Caco-2 (cell line): ENCODE results near the gene FCRL1. TPM values are rescaled to one million over a fixed set of nuclear protein-coding genes. Genes with fewer than 3 reads are reported as not detected.

ENCODE experiments used
- BruUV-seq: library from RNA; stranded (reverse); fragments of 400-500 nt; replicated peaks from 2 replicates; lab custom pipeline; 2021; lab: Mats Ljungman, UMichigan
- CTCF ChIA-PET: fragments of 300-600 bp; sonication (Branson Sonifier 250); formaldehyde crosslinking; loops from one replicate; lab custom pipeline; 2022; ENCODE audit warnings: antibody characterized with exemption; lab: Charles Lee
- POLR2A ChIA-PET: fragments of 300-600 bp; sonication (Branson Sonifier 250); formaldehyde crosslinking; loops from one replicate; lab custom pipeline; 2022; ENCODE audit warnings: antibody characterized with exemption; lab: Charles Lee
- DNase-seq, 2 experiments: peaks; one replicate each; pipeline versions ENCODE4 v3.0.0 to v3.0.0-alpha.2; 2020 to 2022
- H3K27me3 ChIP-seq: replicated peaks from 2 replicates; pipeline ENCODE4 v1.6.0; 2011; ENCODE audit warnings: low read length; ENCODE audit not compliant: control insufficient read depth, insufficient read depth
- H3K36me3 ChIP-seq: 2 replicates; pipeline ENCODE4 v1.5.1; 2011; ENCODE audit warnings: low read length; ENCODE audit not compliant: control insufficient read depth, insufficient read depth
- H3K4me1 ChIP-seq: fragments of 250-450 bp; sonication (Bioruptor Pico); 2 replicates; pipeline ENCODE4 v1.5.1; 2020; ENCODE audit warnings: mild to moderate bottlenecking
- H3K4me3 ChIP-seq: 2 replicates; pipeline ENCODE4 v1.5.1; 2011; ENCODE audit warnings: low read depth, mild to moderate bottlenecking, control low read depth, low read length
- H3K9me3 ChIP-seq: fragments of 250-450 bp; sonication (Bioruptor Pico); 2 replicates; pipeline ENCODE4 v1.5.1; 2020; ENCODE audit warnings: mild to moderate bottlenecking, moderate library complexity
- H3K27ac Mint-ChIP-seq: one replicate; pipeline ENCODE4 v1.8.0; 2022; ENCODE audit warnings: mixed read lengths; ENCODE audit not compliant: unreplicated experiment
- H3K27me3 Mint-ChIP-seq: one replicate; pipeline ENCODE4 v1.8.0; 2022; ENCODE audit warnings: mixed read lengths; ENCODE audit not compliant: insufficient read depth, unreplicated experiment
- H3K36me3 Mint-ChIP-seq: one replicate; pipeline ENCODE4 v1.8.0; 2022; ENCODE audit warnings: mild to moderate bottlenecking, mixed read lengths; ENCODE audit not compliant: insufficient read depth, unreplicated experiment
- H3K4me1 Mint-ChIP-seq: one replicate; pipeline ENCODE4 v1.8.0; 2022; ENCODE audit warnings: low read depth, mixed read lengths; ENCODE audit not compliant: unreplicated experiment
- H3K4me3 Mint-ChIP-seq: one replicate; pipeline ENCODE4 v1.8.0; 2022; ENCODE audit warnings: mild to moderate bottlenecking, moderate library complexity, mixed read lengths; ENCODE audit not compliant: unreplicated experiment
- H3K9me3 Mint-ChIP-seq: one replicate; pipeline ENCODE4 v1.8.0; 2022; ENCODE audit warnings: mixed read lengths; ENCODE audit not compliant: unreplicated experiment
- intact Hi-C: fragments of 100-400 bp; cut with micrococcal nuclease; formaldehyde crosslinking; loops from one replicate; pipeline ENCODE4 v1.10.0; 2022; ENCODE audit not compliant: unreplicated experiment
- total RNA-seq: library from RNA; stranded (reverse); gene quantifications from 2 replicates; pipeline ENCODE4 v1.2.3, GENCODE V29; 2022
- TF ChIP-seq, protein P1 (sequence below), 2 experiments: fragments of 200-600 bp in 1 of 2; IDR thresholded peaks; 1 replicate in 1 of 2; 2 replicates in 1 of 2; pipeline versions ENCODE4 v1.5.1 to v1.8.0; 2011 to 2022; ENCODE audit warnings: antibody characterized with exemption in 1 of 2, control low read depth in 1 of 2, inconsistent platforms in 1 of 2, low read depth in 1 of 2, low read length in 1 of 2, mild to moderate bottlenecking in 1 of 2, moderate library complexity in 1 of 2; ENCODE audit not compliant: insufficient read depth in 1 of 2, severe bottlenecking in 1 of 2, unreplicated experiment in 1 of 2

Gene FCRL1
- total RNA-seq, 1 experiment from 2014 or later, result not detected

DNA sequence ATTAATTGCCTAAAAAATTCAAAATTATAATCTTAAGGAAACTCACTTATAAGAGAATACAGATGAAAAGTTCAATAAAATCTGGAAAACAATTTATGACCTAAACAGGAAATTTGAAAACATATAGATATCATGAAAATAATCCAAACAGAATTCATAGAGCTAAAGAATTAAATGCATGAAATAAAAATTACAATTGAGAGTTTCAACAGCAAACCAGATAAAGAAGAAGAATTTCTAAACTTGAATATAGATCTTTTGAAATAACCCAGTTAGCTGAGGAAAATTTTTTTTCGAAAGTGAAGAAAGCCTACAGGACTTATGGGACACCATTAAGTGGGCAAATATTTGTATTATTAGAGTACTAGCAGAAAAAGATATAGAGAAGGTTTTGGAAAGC, 6.7 kb downstream of the FCRL1 start:
- Mint-ChIP-seq H3K27ac (no peak overlapping the region), H3K36me3 (no peaks in the 10 kb centered on the region), H3K27me3 (peaks cover 13% of the 10 kb centered on the region), H3K4me3 (no peak overlapping the region), H3K9me3 (no peaks in the 10 kb centered on the region), H3K4me1 (no peaks in the 10 kb centered on the region)
- Histone ChIP-seq H3K36me3 (no peaks in the 10 kb centered on the region), H3K4me3 (no peak overlapping the region), H3K4me1 (no peaks in the 10 kb centered on the region), H3K27me3 (no peaks in the 10 kb centered on the region), H3K9me3 (peaks cover 9% of the 10 kb centered on the region)
- ChIA-PET CTCF (no interaction called here), POLR2A (no interaction called here)
- intact Hi-C loops, result no loop called here
- BruUV-seq, result no TSS peak
- TF ChIP-seq, protein P1, sequence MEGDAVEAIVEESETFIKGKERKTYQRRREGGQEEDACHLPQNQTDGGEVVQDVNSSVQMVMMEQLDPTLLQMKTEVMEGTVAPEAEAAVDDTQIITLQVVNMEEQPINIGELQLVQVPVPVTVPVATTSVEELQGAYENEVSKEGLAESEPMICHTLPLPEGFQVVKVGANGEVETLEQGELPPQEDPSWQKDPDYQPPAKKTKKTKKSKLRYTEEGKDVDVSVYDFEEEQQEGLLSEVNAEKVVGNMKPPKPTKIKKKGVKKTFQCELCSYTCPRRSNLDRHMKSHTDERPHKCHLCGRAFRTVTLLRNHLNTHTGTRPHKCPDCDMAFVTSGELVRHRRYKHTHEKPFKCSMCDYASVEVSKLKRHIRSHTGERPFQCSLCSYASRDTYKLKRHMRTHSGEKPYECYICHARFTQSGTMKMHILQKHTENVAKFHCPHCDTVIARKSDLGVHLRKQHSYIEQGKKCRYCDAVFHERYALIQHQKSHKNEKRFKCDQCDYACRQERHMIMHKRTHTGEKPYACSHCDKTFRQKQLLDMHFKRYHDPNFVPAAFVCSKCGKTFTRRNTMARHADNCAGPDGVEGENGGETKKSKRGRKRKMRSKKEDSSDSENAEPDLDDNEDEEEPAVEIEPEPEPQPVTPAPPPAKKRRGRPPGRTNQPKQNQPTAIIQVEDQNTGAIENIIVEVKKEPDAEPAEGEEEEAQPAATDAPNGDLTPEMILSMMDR (IDR thresholded peaks at IDR 0.05; ENCODE audit: insufficient read depth in 1 of 2, low read depth in 1 of 2, low read length in 1 of 2, severe bottlenecking in 1 of 2, unreplicated experiment in 1 of 2), result no peak
- DNase-seq, result no peak

DNA sequence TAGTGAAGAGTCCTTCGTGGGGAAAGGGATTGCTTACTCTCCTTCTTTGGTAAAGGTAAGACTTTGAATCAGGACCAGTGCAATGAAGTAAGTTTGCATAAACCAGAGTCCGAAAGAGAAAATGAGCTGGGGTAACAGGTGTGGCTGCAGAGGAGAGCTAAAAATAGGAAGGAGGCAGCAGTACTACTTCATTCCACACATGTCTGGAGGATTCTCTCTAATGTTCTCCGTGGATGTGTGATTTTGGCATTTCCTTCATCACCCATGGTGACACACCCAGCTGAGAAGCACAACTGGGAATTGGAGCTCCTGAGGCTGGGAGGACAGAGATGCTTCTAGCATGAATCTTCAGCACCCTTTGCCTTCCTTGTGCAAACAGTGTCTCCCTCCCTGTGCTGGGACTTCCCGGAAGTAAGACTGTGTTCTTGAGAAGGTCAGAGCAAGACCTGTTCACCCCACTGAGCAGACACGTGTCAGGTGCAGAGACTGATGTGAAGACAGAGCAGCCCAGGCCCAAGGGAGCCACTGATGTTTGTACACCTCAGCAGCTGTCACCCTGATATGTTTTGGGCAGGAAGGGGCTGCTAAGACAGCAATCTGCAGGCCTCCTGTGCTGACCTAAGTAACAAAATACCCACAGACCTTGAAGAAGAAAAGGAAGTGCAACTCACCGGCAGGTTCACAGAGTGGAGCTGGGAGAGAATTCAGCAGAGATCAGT, 13.3 kb downstream of the FCRL1 start:
- ChIA-PET POLR2A (no interaction called here), CTCF (no interaction called here)
- no peaks in the 10 kb centered on the region for H3K36me3 Mint-ChIP-seq
- Histone ChIP-seq H3K27me3 (no peaks in the 10 kb centered on the region; the same call in 1 of the 2 replicates), H3K4me3 (no peak overlapping the region), H3K9me3 (no peaks in the 10 kb centered on the region), H3K36me3 (no peaks in the 10 kb centered on the region), H3K4me1 (no peaks in the 10 kb centered on the region)
- H3K9me3 Mint-ChIP-seq, result no peaks in the 10 kb centered on the region
- no peak overlapping the region for H3K4me3 Mint-ChIP-seq
- TF ChIP-seq, protein P1 (IDR thresholded peaks at IDR 0.05; ENCODE audit: insufficient read depth in 1 of 2, low read depth in 1 of 2, low read length in 1 of 2, severe bottlenecking in 1 of 2, unreplicated experiment in 1 of 2), result no peak
- no peak overlapping the region for H3K27ac Mint-ChIP-seq
- DNase-seq, result no peak
- H3K27me3 Mint-ChIP-seq, result peaks cover 7% of the 10 kb centered on the region
- no TSS peak for BruUV-seq
- intact Hi-C loops, result no loop called here
- H3K4me1 Mint-ChIP-seq, result no peaks in the 10 kb centered on the region

DNA sequence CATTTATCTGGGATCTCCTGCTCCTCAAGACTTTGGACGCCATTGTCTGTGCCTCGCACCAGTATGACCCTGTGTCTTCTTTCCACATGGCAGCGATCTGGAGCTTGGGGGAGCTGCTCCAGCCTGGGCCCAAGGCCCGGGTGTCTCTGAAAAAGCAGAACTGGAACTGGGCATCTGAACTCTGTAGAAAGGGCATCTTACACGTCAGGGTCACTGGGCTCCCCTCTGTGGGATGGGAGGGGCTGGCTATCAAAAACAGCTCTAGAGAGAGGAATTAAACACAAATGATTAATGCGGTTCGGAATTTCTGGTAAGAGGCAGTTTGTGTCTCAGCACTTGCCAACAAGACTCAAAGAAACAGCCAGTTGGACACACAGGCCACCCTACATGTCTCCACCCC, 16.1 kb downstream of the FCRL1 start:
- Mint-ChIP-seq H3K4me3 (no peak overlapping the region), H3K4me1 (no peaks in the 10 kb centered on the region), H3K27ac (no peak overlapping the region), H3K27me3 (peaks cover 7% of the 10 kb centered on the region), H3K9me3 (no peaks in the 10 kb centered on the region), H3K36me3 (no peaks in the 10 kb centered on the region)
- H3K4me1 ChIP-seq, result no peaks in the 10 kb centered on the region
- CTCF ChIA-PET, result no interaction called here
- no peaks in the 10 kb centered on the region for H3K9me3 ChIP-seq
- POLR2A ChIA-PET, result no interaction called here
- intact Hi-C loops, result no loop called here
- H3K27me3 ChIP-seq, result no peaks in the 10 kb centered on the region; the same call in 1 of the 2 replicates
- TF ChIP-seq, protein P1 (IDR thresholded peaks at IDR 0.05; ENCODE audit: insufficient read depth in 1 of 2, low read depth in 1 of 2, low read length in 1 of 2, severe bottlenecking in 1 of 2, unreplicated experiment in 1 of 2), result no peak
- H3K36me3 ChIP-seq, result no peaks in the 10 kb centered on the region
- no TSS peak for BruUV-seq
- DNase-seq, result no peak
- H3K4me3 ChIP-seq, result no peak overlapping the region
